Measurements from ENCODE around the gene ACAP3.

- no peak for TF ChIP-seq POLR2AphosphoS5 (IDR thresholded peaks at IDR 0.05)
- no peak for TF ChIP-seq CTCF (IDR thresholded peaks at IDR 0.05 in 8 of 11, conservative IDR thresholded peaks at IDR 0.05 in 3 of 11)
Observed at GRCh38 chr1:1337793-1338147, 30.0 kb upstream of the ACAP3 start.
